ENCODE results near the gene PTPA.

DNA sequence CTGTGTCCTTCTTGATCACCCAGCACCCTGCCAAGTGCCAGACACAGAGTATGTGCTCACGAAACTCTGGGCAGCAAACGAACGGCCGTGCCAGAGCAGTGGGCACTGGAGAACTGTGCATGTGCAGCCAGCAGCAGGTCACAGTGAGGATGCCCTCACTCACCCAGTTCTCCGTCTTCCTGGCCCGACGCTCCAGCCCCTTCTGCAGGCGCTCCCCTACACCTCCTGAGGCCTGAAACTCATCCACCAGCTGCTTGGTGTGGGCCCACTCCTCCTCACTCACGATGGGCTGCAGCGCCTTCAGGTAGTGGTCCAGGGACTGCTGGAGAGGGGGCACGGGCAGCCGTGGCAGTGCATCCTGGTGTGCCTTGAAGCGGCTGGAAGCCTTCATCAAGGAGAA lies 3.6 kb upstream of the PTPA start:
- TF ChIP-seq TAF1 (IDR thresholded peaks at IDR 0.05; ENCODE audit: borderline replicate concordance, insufficient read depth, low read length) = no peak
- no peak for TF ChIP-seq POLR2AphosphoS5 (IDR thresholded peaks at IDR 0.05; ENCODE audit: low read depth, low read length)
